Measurements from ENCODE around the gene CHD2. TPM values are rescaled to one million over a fixed set of nuclear protein-coding genes. Genes with fewer than 3 reads are reported as not detected.

Gene CHD2
- total RNA-seq, 1 experiment from 2014 or later: 63.3 TPM

DNA sequence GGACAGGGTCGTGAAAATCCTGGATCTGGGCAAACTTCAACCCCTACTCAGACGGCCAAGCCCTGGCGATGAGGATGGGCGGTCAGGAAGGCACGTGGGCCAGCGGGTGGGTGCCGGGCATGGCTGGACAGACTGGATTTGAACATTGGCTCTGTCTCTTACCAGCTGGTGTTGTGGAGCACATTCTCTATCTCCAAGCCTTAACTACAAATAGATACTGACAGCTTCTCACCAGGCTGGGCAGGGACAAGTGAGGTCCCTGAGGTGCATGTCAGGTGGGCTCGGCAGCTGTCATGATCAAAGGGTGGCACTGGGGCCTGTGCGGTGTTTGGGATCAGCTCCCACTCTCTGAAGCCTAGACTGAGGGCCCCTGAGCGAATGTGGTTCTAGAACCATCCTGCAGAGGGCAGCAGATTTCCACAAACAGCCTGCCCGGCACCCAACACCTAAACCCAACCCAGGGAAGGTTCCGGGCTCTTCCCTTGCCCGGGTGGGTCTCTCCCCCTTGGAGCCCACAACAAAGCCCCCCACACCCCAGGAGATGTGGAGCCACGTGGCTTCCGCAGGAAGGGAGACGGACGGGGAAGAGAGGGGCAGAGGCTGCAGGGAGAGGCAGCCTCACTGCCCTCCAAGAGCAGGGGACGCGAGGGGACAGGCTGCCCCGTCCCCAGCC is 130.4 kb downstream of the CHD2 start:
- TF ChIP-seq CTCF (conservative IDR thresholded peaks at IDR 0.05): peak; percentile 91
- no peak overlapping the region for H3K27ac ChIP-seq (ENCODE audit: insufficient read length, low read depth, low read length)
- H2BK120ac ChIP-seq (ENCODE audit: low read depth, low read length, poor library complexity, severe bottlenecking): no peak overlapping the region
- no peaks in the 10 kb centered on the region for H4K20me1 ChIP-seq (ENCODE audit: control insufficient read depth, insufficient read depth, insufficient read length)
- H3K4me2 ChIP-seq (ENCODE audit: insufficient read depth, insufficient read length, low read length): no peak overlapping the region
- Mint-ChIP-seq H3K36me3 (ENCODE audit: insufficient read depth in 1 of 3, low read depth in 3 of 3) (peaks cover 1 to 19% (median 13%) of the 10 kb centered on the region in 3 experiments; a peak in 6 of 7 replicates), H3K4me3 (no peak overlapping the region), H3K9me3 (no peaks in the 10 kb centered on the region), H3K27ac (peak overlapping the region in 2 of 3 experiments; percentile 64 to 76; a peak in 2 of 7 replicates), H3K4me1 (peaks cover 20 to 32% of the 10 kb centered on the region in 2 experiments), H3K27me3 (ENCODE audit: low read depth) (peaks cover 6% of the 10 kb centered on the region)
- H3K14ac ChIP-seq (ENCODE audit: insufficient read depth, low read length): no peak overlapping the region
- H3K9me3 ChIP-seq (ENCODE audit: control insufficient read depth, low read depth, low read length): no peaks in the 10 kb centered on the region
- no peaks in the 10 kb centered on the region for H3K79me1 ChIP-seq (ENCODE audit: insufficient read depth, low read depth, low read length, poor library complexity, severe bottlenecking)
- H4K5ac ChIP-seq (ENCODE audit: insufficient read length, low read depth, low read length): no peak overlapping the region
- H4K91ac ChIP-seq (ENCODE audit: insufficient read length, low read depth, low read length): no peak overlapping the region
- H2BK15ac ChIP-seq (ENCODE audit: low read depth, low read length): no peak overlapping the region
- no peaks in the 10 kb centered on the region for H3K4me1 ChIP-seq (ENCODE audit: insufficient read depth, low read length)
- no CpG with 5 or more reads among the region's 20 CpGs for WGBS (ENCODE audit: extremely low coverage, insufficient read length, low lambda C conversion rate)
- peak; percentile 80 for DNase-seq
- H3K4ac ChIP-seq (ENCODE audit: low read depth, low read length): no peak overlapping the region
- no peak overlapping the region for H3K18ac ChIP-seq (ENCODE audit: insufficient read length, low read depth, low read length)
- H3K23me2 ChIP-seq (ENCODE audit: insufficient read length, low read depth, low read length, poor library complexity, severe bottlenecking): no peaks in the 10 kb centered on the region
- no peak overlapping the region for H4K8ac ChIP-seq (replicated peaks; ENCODE audit: insufficient read length, low read depth, low read length)
- 0 out of 2 replicates have a peak, but pooled peaks cover 1% of the 10 kb centered on the region for H3K79me2 ChIP-seq (ENCODE audit: insufficient read depth, low read length)
- H3T11ph ChIP-seq (ENCODE audit: low read length): no peak overlapping the region
- H3K23ac ChIP-seq (ENCODE audit: insufficient read length, low read depth, low read length): no peak overlapping the region
- no peak overlapping the region for H2AK5ac ChIP-seq (ENCODE audit: insufficient read length, low read length)
- no peak overlapping the region for H2BK20ac ChIP-seq (ENCODE audit: low read depth, low read length, poor library complexity, severe bottlenecking)
- no peak overlapping the region for H2BK5ac ChIP-seq (ENCODE audit: insufficient read length, low read length)
- H3K9ac ChIP-seq (ENCODE audit: extremely low read depth, insufficient read length, low read length): no peak overlapping the region
- H2BK12ac ChIP-seq (ENCODE audit: insufficient read length, low read depth, low read length): no peak overlapping the region
- H2AFZ ChIP-seq (ENCODE audit: low read length): no peak overlapping the region
- no peaks in the 10 kb centered on the region for H3K27me3 ChIP-seq (ENCODE audit: insufficient read depth, low read length)
- H3K56ac ChIP-seq (ENCODE audit: insufficient read length, low read depth, low read length): no peak overlapping the region

Measured in H9 (cell line).